Non-pigmented ciliary epithelial cell (primary cell): ENCODE measurements around the gene HIRIP3.

Experiments used
- DNase-seq: peaks from one replicate; pipeline ENCODE4 v3.0.0-alpha.2; 2010; ENCODE audit warnings: low read depth

The HIRIP3 gene

DNA sequence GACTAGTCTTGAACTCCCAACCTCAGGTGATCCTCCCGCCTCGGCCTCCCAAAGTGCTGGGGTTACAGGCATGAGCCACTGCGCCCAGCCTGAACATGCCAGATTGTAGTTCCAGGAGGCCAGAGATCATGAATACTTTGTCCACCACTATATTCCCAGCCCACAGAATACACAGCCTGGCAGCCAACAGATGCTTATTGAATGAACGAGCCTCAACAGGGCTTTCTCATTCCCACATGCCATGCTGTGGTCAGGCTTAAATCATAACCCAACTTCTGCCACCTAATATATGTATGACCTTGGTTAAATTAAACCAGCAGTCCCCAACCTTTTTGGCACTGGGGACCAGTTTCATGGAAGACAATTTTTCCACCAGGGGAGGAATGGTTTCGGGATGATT is 36.7 kb downstream of the HIRIP3 start:
- no peak for DNase-seq

- no peak for DNase-seq
Measured at GRCh38 chr16:29951625-29952365, 43.6 kb downstream of the HIRIP3 start.

DNA sequence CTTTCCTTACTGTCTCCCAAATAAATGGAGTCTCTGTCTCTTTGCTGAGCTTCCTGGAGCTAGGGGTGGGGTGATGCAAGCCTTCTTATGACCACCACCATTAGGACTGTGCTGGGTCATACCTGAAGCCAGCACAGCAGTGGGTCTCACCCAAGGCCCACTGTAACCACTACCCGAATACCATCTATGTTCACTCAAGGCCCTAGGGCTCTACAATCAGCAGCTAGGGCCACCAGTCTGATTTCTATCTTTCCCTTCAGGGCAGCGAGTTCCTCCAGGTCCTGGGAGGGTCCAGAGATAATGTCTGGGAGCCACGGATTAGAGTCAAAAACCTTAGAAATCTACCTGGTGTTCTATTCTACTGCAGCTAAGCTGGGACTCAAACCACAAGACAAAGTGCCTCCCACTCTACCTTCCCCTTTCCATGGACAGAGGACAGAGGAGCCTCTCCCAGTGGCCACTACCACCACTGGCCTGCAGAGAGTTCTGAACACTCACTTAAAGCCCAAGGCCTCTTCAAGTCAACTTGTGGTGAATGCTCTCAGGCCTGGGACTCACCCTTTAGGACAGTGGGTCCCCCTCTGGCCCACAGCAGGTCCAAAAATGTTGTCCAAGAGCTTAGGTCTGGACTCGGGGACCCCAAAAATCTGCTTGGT is 44.5 kb downstream of the HIRIP3 start:
- no peak for DNase-seq

DNA sequence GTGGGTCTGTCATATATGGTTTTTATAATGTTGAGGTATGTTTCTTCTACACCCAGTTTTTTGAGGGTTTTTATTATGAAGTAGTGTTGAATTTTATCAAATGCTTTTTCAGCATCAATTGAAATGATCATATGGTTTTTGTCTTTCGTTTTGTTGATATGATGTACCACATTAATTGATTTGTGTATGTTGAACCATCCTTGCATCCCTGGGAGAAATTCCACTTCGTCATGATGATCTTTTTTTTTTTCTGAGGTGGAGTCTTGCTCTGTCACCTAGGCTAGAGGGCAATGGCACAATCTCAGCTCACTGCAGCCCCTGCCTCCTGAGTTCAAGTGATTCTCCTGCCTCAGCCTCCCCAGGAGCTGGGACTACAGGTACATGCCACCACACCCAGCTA is 47.5 kb downstream of the HIRIP3 start:
- DNase-seq = no peak

GRCh38 chr16:29943846-29944799 is 51.3 kb downstream of the HIRIP3 start:
- peak; percentile 96 for DNase-seq
